ENCODE results near the gene MYO16.

GRCh38 chr13:108725471-108725870 lies 96.1 kb downstream of the MYO16 start:
- TF ChIP-seq EP300 (conservative IDR thresholded peaks at IDR 0.05; ENCODE audit: poor library complexity, severe bottlenecking) (no peak), RAD21 (conservative IDR thresholded peaks at IDR 0.05) (no peak), SMC3 (conservative IDR thresholded peaks at IDR 0.05; ENCODE audit: poor library complexity) (no peak), EZH2 (IDR thresholded peaks at IDR 0.05; ENCODE audit: borderline replicate concordance, insufficient read depth, low read length, poor library complexity, severe bottlenecking) (no peak), MXI1 (conservative IDR thresholded peaks at IDR 0.05; ENCODE audit: poor library complexity, severe bottlenecking) (no peak)
- TF ChIP-seq, protein P1, sequence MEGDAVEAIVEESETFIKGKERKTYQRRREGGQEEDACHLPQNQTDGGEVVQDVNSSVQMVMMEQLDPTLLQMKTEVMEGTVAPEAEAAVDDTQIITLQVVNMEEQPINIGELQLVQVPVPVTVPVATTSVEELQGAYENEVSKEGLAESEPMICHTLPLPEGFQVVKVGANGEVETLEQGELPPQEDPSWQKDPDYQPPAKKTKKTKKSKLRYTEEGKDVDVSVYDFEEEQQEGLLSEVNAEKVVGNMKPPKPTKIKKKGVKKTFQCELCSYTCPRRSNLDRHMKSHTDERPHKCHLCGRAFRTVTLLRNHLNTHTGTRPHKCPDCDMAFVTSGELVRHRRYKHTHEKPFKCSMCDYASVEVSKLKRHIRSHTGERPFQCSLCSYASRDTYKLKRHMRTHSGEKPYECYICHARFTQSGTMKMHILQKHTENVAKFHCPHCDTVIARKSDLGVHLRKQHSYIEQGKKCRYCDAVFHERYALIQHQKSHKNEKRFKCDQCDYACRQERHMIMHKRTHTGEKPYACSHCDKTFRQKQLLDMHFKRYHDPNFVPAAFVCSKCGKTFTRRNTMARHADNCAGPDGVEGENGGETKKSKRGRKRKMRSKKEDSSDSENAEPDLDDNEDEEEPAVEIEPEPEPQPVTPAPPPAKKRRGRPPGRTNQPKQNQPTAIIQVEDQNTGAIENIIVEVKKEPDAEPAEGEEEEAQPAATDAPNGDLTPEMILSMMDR (IDR thresholded peaks at IDR 0.05; ENCODE audit: poor library complexity, severe bottlenecking): no peak

All from neural cell (in vitro differentiated cells).